Smooth muscle cell (in vitro differentiated cells): ENCODE measurements around the gene GGTLC1. TPM values are rescaled to one million over a fixed set of nuclear protein-coding genes. Genes with fewer than 3 reads are reported as not detected.

Source experiments
- DNase-seq: peaks from one replicate; lab custom pipeline; 2025; ENCODE audit not compliant: unreplicated experiment; lab: John Stamatoyannopoulos, UW
- H2AFZ ChIP-seq: fragments of 200-600 bp; sonication (generic); 2 replicates; pipeline ENCODE4 v1.6.0; 2016; ENCODE audit warnings: antibody characterized with exemption, low read depth, mild to moderate bottlenecking
- H3F3A ChIP-seq: fragments of 200-600 bp; sonication (generic); 2 replicates; pipeline ENCODE4 v1.6.0; 2017; ENCODE audit warnings: antibody characterized with exemption, low read depth
- H3K27ac ChIP-seq: fragments of 200-600 bp; sonication (generic); 2 replicates; pipeline ENCODE4 v1.5.1; 2016; ENCODE audit warnings: low read depth, mild to moderate bottlenecking
- H3K27me3 ChIP-seq: fragments of 200-600 bp; sonication (generic); 2 replicates; pipeline ENCODE4 v1.6.1; 2016; ENCODE audit warnings: low read depth, mild to moderate bottlenecking
- H3K36me3 ChIP-seq: fragments of 200-600 bp; sonication (generic); 2 replicates; pipeline ENCODE4 v1.5.1; 2016; ENCODE audit warnings: low read depth
- H3K4me1 ChIP-seq: fragments of 200-600 bp; sonication (generic); 2 replicates; pipeline ENCODE4 v1.5.1; 2016; ENCODE audit warnings: low read depth
- H3K4me2 ChIP-seq: fragments of 200-600 bp; sonication (generic); 2 replicates; pipeline ENCODE4 v1.6.0; 2016; ENCODE audit warnings: mild to moderate bottlenecking
- H3K4me3 ChIP-seq: fragments of 200-600 bp; sonication (generic); 2 replicates; pipeline ENCODE4 v1.5.1; 2016; ENCODE audit warnings: mild to moderate bottlenecking
- H3K79me2 ChIP-seq: fragments of 200-600 bp; sonication (generic); 2 replicates; pipeline ENCODE4 v1.6.0; 2016; ENCODE audit warnings: low read depth, mild to moderate bottlenecking
- H3K9ac ChIP-seq: fragments of 200-600 bp; sonication (generic); 2 replicates; pipeline ENCODE4 v1.6.0; 2016; ENCODE audit warnings: low read depth
- H3K9me3 ChIP-seq: fragments of 200-600 bp; sonication (generic); replicated peaks from 2 replicates; pipeline ENCODE4 v1.5.1; 2016; ENCODE audit warnings: low read depth
- H4K20me1 ChIP-seq: fragments of 200-600 bp; sonication (generic); 2 replicates; pipeline ENCODE4 v1.6.0; 2016; ENCODE audit warnings: low read depth
- CTCF ChIP-seq: fragments of 200-600 bp; sonication (generic); IDR thresholded peaks from 2 replicates; pipeline ENCODE4 v1.5.1; 2017; ENCODE audit warnings: borderline replicate concordance, mild to moderate bottlenecking, antibody characterized with exemption; ENCODE audit not compliant: insufficient read depth, poor library complexity, severe bottlenecking
- WGBS: methylation state at CpG from one replicate; pipeline ENCODE4 v1.1.7; 2016; ENCODE audit warnings: low lambda C conversion rate; 5-methylcytosine and 5-hydroxymethylcytosine counted together
- polyA plus RNA-seq: library from polyadenylated mRNA; unstranded; fragments of >200 nt; fragmentation: Nextera tagmentation; extraction: Ambion mirVana; gene quantifications from 2 replicates; pipeline ENCODE4 v1.2.1, GENCODE V29; 2016
- total RNA-seq: library from RNA; depleted of rRNA; stranded (reverse); fragments of >200 nt; gene quantifications from 2 replicates; pipeline ENCODE4 v1.2.3, GENCODE V29; 2014

The GGTLC1 gene
- total and polyA plus RNA-seq, 2 experiments from 2014 or later, result not detected

- TF ChIP-seq CTCF, result no peak
- WGBS, result 67% methylated on average over 9 of the region's 9 CpGs
Measured at GRCh38 chr20:24004471-24004870, 15.9 kb upstream of the GGTLC1 start.

GRCh38 chr20:24002896-24003295, 14.3 kb upstream of the GGTLC1 start:
- Histone ChIP-seq H3K79me2 (no peaks in the 10 kb centered on the region), H3K9me3 (no peaks in the 10 kb centered on the region), H3K9ac (no peak overlapping the region), H3K27ac (no peak overlapping the region), H3K27me3 (peaks cover 4% of the 10 kb centered on the region), H4K20me1 (no peaks in the 10 kb centered on the region), H3K36me3 (no peaks in the 10 kb centered on the region), H3K4me1 (no peaks in the 10 kb centered on the region), H3F3A (no peaks in the 10 kb centered on the region), H3K4me3 (no peak overlapping the region), H2AFZ (no peak overlapping the region), H3K4me2 (no peak overlapping the region)
- no peak for TF ChIP-seq CTCF
- DNase-seq, result no peak
- WGBS, result 86% methylated on average over 12 of the region's 13 CpGs

More at GRCh38 chr20:24004471-24004870, 15.9 kb upstream of the GGTLC1 start:
- H3K79me2 ChIP-seq, result no peaks in the 10 kb centered on the region
- H3K27ac ChIP-seq, result no peak overlapping the region
- H3K9me3 ChIP-seq, result no peaks in the 10 kb centered on the region
- H4K20me1 ChIP-seq, result no peaks in the 10 kb centered on the region
- H2AFZ ChIP-seq, result no peak overlapping the region
- H3F3A ChIP-seq, result no peaks in the 10 kb centered on the region
- H3K4me1 ChIP-seq, result no peaks in the 10 kb centered on the region
- no peaks in the 10 kb centered on the region for H3K36me3 ChIP-seq
- no peaks in the 10 kb centered on the region for H3K27me3 ChIP-seq
- no peak overlapping the region for H3K9ac ChIP-seq
- DNase-seq, result no peak
- no peak overlapping the region for H3K4me3 ChIP-seq
- H3K4me2 ChIP-seq, result no peak overlapping the region

GRCh38 chr20:24001712-24002405, 13.3 kb upstream of the GGTLC1 start:
- DNase-seq, result no peak
- no peak for TF ChIP-seq CTCF
- Histone ChIP-seq H4K20me1 (no peaks in the 10 kb centered on the region), H3K4me2 (no peak overlapping the region), H3K36me3 (no peaks in the 10 kb centered on the region), H3K27me3 (peaks cover 4% of the 10 kb centered on the region), H3K4me1 (no peaks in the 10 kb centered on the region), H3K9ac (no peak overlapping the region), H3K4me3 (no peak overlapping the region), H3K9me3 (no peaks in the 10 kb centered on the region), H3K79me2 (no peaks in the 10 kb centered on the region), H3F3A (no peaks in the 10 kb centered on the region), H2AFZ (no peak overlapping the region), H3K27ac (no peak overlapping the region)
- 92% methylated on average over 7 of the region's 7 CpGs for WGBS

GRCh38 chr20:23998844-23999243, 10.3 kb upstream of the GGTLC1 start:
- no peaks in the 10 kb centered on the region for H3F3A ChIP-seq
- H3K27me3 ChIP-seq, result peaks cover 4% of the 10 kb centered on the region
- no peak overlapping the region for H3K9ac ChIP-seq
- H3K4me1 ChIP-seq, result no peaks in the 10 kb centered on the region
- H3K36me3 ChIP-seq, result no peaks in the 10 kb centered on the region
- H3K79me2 ChIP-seq, result no peaks in the 10 kb centered on the region
- H2AFZ ChIP-seq, result no peak overlapping the region
- TF ChIP-seq CTCF, result no peak
- no peaks in the 10 kb centered on the region for H4K20me1 ChIP-seq
- H3K4me2 ChIP-seq, result no peak overlapping the region
- no peaks in the 10 kb centered on the region for H3K9me3 ChIP-seq
- no peak overlapping the region for H3K4me3 ChIP-seq
- 82% methylated on average over 4 of the region's 4 CpGs for WGBS
- H3K27ac ChIP-seq, result no peak overlapping the region
- no peak for DNase-seq
